GM21367 (cell line): ENCODE data around the gene PGAM1.
"Not testable (repeated sequence)": the region's sequence is repeated elsewhere in the genome, so short reads cannot be mapped to it uniquely, and the experiment has no call there.

Source experiments
- ATAC-seq: cut with Tn5 transposase; IDR thresholded peaks from one replicate; pipeline ENCODE4 v1.9.1; 2021; ENCODE audit not compliant: unreplicated experiment

The PGAM1 gene

GRCh38 chr10:97454330-97455036 lies 28.5 kb downstream of the PGAM1 start:
- no peak for ATAC-seq

GRCh38 chr10:97456034-97456685 lies 30.2 kb downstream of the PGAM1 start:
- no peak for ATAC-seq

GRCh38 chr10:97456686-97457065 lies 30.7 kb downstream of the PGAM1 start:
- no peak for ATAC-seq

DNA sequence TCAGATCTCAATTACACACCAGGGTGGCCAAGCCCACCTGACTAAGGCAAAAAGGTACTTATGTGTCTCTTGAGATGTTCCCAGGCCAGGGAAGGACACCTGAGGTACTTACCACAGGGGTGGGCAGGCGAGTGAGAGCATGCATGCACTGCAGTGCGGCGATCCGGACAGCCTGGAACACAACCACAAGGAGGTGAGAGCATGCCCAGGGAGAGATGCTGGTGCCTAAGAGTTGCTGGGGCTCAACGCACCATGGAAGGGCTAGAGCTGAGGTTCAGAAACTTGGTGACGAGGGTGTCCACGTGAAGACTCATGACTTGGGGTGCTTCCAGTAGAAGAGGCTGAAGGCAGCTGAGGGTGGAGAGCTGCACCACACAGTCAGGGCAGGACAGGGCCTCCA lies 33.1 kb downstream of the PGAM1 start:
- no peak for ATAC-seq

DNA sequence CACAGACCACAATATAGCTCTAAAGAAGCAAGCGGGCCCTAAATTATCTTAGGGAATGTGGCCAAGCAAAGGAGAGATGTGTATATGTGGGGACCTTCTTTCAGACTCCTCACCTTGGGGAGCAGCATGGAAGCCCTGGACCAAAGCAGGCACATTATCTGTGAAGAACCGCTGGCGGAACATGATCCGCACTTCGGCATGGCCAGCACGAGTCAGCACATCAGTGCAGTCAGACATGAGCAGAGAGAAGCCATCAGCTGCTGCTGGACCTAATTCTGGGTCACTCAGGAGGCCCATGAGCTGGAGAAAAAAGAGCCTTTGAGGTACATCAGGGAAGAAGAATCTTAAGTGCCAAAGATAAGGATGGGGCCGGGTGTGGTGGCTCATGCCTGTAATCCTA lies 33.9 kb downstream of the PGAM1 start:
- no peak for ATAC-seq

GRCh38 chr10:97462309-97462708 lies 36.3 kb downstream of the PGAM1 start:
- no peak for ATAC-seq

- no peak for ATAC-seq
Observed at GRCh38 chr10:97463363-97464132, 37.6 kb downstream of the PGAM1 start.

- ATAC-seq = no peak
Observed at GRCh38 chr10:97464226-97464625, 38.2 kb downstream of the PGAM1 start.

- no peak for ATAC-seq
Observed at GRCh38 chr10:97465982-97466381, 40.0 kb downstream of the PGAM1 start.

GRCh38 chr10:97466755-97467154 lies 40.8 kb downstream of the PGAM1 start:
- no peak for ATAC-seq

DNA sequence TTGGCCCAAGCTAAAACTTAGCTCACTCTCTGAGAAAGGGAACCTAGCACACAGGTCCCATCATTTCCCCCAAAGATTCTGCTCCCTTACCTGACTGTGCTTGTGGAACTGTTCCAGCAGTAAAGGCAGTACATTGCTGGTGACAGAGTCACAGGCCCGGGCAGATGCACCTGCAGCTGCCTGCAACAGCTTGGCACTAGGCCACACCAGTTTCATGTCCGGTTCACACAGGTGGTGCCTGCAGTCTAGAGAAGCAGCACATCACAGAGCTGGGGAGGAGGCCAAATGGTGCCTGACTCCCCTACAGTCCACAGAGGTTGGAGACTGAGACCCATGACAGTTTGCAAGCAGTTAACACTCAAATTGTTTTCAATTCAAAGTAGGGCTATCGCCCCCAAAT lies 42.2 kb downstream of the PGAM1 start:
- ATAC-seq = no peak

- not testable (repeated sequence) for ATAC-seq
Observed at GRCh38 chr10:97468781-97469180, 42.8 kb downstream of the PGAM1 start.

DNA sequence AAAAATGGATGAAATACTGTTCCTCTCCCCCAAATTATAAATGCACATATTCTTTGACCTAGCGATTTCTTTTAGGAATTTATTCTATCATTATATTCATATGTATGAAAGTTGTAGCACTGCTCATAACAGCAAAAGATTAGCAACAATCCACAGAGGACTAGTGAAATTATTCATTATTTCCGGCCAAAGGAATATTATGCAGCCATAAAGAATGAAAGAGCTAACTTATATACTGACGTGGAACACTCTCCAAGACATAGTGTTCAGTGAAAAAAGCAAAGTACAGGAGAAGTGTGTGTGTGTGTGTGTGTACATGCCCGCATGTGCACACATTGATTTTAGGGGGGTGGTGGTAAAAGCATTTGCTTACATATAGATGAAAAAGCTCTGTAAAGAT lies 48.9 kb downstream of the PGAM1 start:
- no peak for ATAC-seq

- no peak for ATAC-seq
Observed at GRCh38 chr10:97475936-97476594, 50.1 kb downstream of the PGAM1 start.

GRCh38 chr10:97479410-97479809 lies 53.4 kb downstream of the PGAM1 start:
- ATAC-seq = not testable (repeated sequence)

DNA sequence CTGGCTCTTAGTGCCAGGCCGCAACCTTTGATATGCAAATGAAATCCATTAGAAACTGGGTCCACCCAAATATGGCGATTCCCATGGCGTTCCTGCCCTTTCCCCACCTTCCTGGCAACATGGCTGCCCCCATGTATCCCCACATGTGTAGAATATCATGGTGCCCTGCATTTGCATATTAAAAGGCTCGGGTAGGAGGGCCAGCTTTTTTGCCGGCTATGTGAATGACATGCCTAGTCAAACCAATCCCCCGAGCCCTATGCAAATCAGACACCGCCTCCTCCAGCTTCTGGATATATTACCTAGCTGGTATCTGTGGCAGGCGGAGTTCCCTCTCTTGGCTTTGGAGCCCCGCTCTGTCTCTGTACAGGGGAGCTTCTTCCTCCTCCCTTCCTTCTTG lies 53.9 kb downstream of the PGAM1 start:
- ATAC-seq = no peak

GRCh38 chr10:97481071-97481470 lies 55.1 kb downstream of the PGAM1 start:
- no peak for ATAC-seq

DNA sequence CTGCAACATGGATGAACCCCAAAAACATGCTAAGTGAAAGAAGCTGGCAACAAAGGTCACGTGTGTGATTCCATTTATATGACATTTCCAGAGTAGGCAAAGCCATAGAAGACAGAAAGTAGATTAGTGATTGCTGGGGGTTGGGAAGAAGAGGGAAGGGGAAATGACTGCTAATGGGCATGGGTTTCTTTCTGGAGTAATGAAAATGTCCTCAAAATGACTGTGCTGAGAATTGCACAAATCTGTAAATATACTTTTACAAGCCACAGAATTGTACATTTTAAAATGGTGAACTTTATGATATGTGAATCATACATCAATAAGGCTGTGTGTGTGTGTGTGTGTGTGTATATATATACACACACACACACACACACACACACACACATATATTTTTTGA lies 56.4 kb downstream of the PGAM1 start:
- ATAC-seq = no peak
